Measurements from ENCODE around the gene RAB33B. TPM values are rescaled to one million over a fixed set of nuclear protein-coding genes. Genes with fewer than 3 reads are reported as not detected.

Gene RAB33B
- total and polyA plus RNA-seq, 9 donors = 6.8 to 15.0 (median 10.1) TPM

GRCh38 chr4:139489638-139490037, 35.7 kb downstream of the RAB33B start:
- TF ChIP-seq POLR2A (IDR thresholded peaks at IDR 0.05) (no peak), EP300 (IDR thresholded peaks at IDR 0.05) (no peak), CTCF (IDR thresholded peaks at IDR 0.05) (no peak)

GRCh38 chr4:139492429-139492828, 38.5 kb downstream of the RAB33B start:
- H3K27ac ChIP-seq = no peak overlapping the region
- H3K36me3 ChIP-seq = no peaks in the 10 kb centered on the region
- no peak overlapping the region for H3K4me3 ChIP-seq
- intact Hi-C loops (cut with DNase I) = loop anchor here in 3 of 4 donors (10.0 kb wide), 2 partner anchors 142 to 152 kb away; no protein-coding TSS in a partner anchor
- H3K9me3 ChIP-seq = no peaks in the 10 kb centered on the region
- no peaks in the 10 kb centered on the region for H3K4me1 ChIP-seq (ENCODE audit: insufficient read depth)
- TF ChIP-seq CTCF (IDR thresholded peaks at IDR 0.05) = no peak
- TF ChIP-seq EP300 (IDR thresholded peaks at IDR 0.05) = no peak
- TF ChIP-seq POLR2A (IDR thresholded peaks at IDR 0.05) = no peak
- DNase-seq = no peak
- 93 to 98% (median 94%) methylated on average over 2 of the region's 2 CpGs for whole genome bisulfite sequencing, 3 donors
- no peaks in the 10 kb centered on the region for H3K27me3 ChIP-seq

More at GRCh38 chr4:139489638-139490037, 35.7 kb downstream of the RAB33B start:
- H3K4me3 ChIP-seq = no peak overlapping the region
- no peaks in the 10 kb centered on the region for H3K9me3 ChIP-seq
- H3K27ac ChIP-seq = no peak overlapping the region
- intact Hi-C loops (cut with DNase I) = loop anchor here in 3 of 4 donors (10.0 kb wide), 2 partner anchors 145 to 155 kb away; no protein-coding TSS in a partner anchor
- no peaks in the 10 kb centered on the region for H3K27me3 ChIP-seq
- no peak for DNase-seq
- no peaks in the 10 kb centered on the region for H3K36me3 ChIP-seq
- no peaks in the 10 kb centered on the region for H3K4me1 ChIP-seq (ENCODE audit: insufficient read depth)

GRCh38 chr4:139493176-139493575, 39.3 kb downstream of the RAB33B start:
- Histone ChIP-seq H3K27ac (no peak overlapping the region), H3K36me3 (no peaks in the 10 kb centered on the region), H3K4me1 (ENCODE audit: insufficient read depth) (peaks cover 3% of the 10 kb centered on the region), H3K27me3 (no peaks in the 10 kb centered on the region), H3K9me3 (no peaks in the 10 kb centered on the region), H3K4me3 (no peak overlapping the region)
- no peak for DNase-seq
- TF ChIP-seq CTCF (IDR thresholded peaks at IDR 0.05) (no peak), POLR2A (IDR thresholded peaks at IDR 0.05) (no peak), EP300 (IDR thresholded peaks at IDR 0.05) (no peak)
- intact Hi-C loops (cut with DNase I) = loop anchor here in 3 of 4 donors (10.0 kb wide), 2 partner anchors 142 to 152 kb away; no protein-coding TSS in a partner anchor
- WGBS, 3 donors = 66 to 76% (median 72%) methylated on average over 4 of the region's 4 CpGs

GRCh38 chr4:139499186-139499585, 45.3 kb downstream of the RAB33B start:
- intact Hi-C loops (cut with DNase I) = loop anchor here in 3 of 4 donors (10.0 kb wide), 2 partner anchors 136 to 146 kb away; no protein-coding TSS in a partner anchor
- no peak overlapping the region for H3K27ac ChIP-seq
- no peaks in the 10 kb centered on the region for H3K9me3 ChIP-seq
- no peaks in the 10 kb centered on the region for H3K27me3 ChIP-seq
- H3K4me3 ChIP-seq = no peak overlapping the region
- no peaks in the 10 kb centered on the region for H3K36me3 ChIP-seq
- no peak for DNase-seq
- TF ChIP-seq POLR2A (IDR thresholded peaks at IDR 0.05) (no peak), CTCF (IDR thresholded peaks at IDR 0.05) (no peak), EP300 (IDR thresholded peaks at IDR 0.05) (no peak)
- WGBS, 3 donors = 70 to 79% (median 77%) methylated on average over 4 of the region's 4 CpGs
- H3K4me1 ChIP-seq (ENCODE audit: insufficient read depth) = peaks cover 3% of the 10 kb centered on the region
